ENCODE measurements around the gene AP1M2. TPM values are rescaled to one million over a fixed set of nuclear protein-coding genes. Genes with fewer than 3 reads are reported as not detected.
A peak's percentile ranks its signal among the peaks of the same experiment; 100 is the strongest.
"Not testable (repeated sequence)": the region's sequence is repeated elsewhere in the genome, so short reads cannot be mapped to it uniquely, and the experiment has no call there.

Gene AP1M2
- total RNA-seq, 1 donor from 2014 or later = not detected

DNA sequence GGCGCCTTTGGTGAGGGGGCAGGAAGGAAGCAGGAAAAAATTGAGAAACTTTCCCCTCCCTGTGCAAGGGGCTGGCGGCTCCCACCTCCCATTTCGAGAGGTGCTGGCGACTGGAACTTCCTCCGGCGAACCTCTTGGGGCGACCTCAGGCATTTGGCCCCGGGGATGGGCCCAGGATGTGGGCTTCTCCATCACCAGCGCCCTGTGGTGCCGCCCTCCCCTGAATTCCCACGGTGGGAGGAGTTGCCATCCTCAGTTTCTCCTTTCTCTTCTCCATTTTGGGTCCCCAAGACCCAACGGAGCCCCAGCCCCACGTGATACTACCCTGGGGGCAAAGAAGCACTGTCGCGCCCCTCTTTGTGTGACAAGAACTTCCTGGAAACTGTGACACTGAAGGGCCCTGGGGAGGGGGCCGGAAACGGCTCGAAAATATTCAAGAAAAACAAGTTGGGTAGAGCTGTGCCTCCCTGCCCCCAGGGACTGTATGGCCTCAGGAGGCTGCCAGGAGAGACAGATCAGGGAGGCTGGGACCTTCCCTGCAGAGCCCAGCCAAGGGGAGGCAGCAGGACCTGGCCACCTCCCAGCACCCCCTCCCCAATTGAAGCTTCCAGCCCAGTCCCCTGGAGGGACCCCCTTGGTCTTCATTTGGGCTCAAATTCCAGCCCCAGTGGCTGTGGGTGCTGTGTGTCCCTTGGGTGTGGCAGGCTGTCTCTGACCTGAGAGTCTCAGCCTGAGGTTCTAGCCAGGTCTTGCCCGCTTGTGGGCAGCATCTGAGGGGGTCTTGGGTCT is 16.2 kb upstream of the AP1M2 start:
- peak; percentile 76 for DNase-seq (ENCODE audit: low spot score)
- intact Hi-C loops (cut with DNase I) = no loop called here

DNA sequence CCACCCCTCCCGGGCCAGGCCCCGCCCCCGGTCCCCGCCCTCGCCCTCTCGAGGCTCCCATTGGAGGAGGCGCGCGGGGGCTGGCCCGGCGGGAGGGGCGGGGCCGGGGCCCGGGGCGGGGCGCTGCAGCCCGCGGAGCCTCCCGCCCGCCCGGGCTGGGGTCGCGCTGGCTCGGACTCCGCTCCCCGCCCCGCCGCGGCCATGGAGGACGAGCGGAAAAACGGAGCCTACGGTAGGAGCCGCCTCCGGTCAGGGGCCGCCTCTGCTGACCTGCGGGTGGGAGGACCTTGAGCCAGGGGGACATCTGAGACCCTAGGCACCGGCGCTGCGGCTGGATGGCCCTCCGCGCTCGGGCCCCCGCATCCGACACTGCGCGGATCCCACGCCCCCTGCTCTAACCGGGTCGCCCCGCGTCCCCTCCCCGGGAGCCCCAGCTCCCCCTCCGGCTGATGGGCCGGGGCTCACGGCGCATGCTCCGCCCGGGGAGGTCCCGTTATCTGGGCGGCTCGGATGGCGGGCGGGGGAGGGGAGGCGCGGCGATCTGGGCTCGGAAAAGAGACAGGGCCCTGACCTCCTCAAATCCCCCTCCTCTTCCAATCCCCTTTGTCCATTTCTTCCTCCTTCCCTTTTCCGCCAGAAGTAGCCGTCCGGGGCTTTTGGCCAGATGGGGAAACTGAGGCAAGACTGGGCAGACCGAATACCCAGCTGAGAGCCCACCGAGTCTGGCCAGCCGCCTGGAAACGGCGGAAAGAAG is 15.4 kb upstream of the AP1M2 start:
- intact Hi-C loops (cut with DNase I) = no loop called here
- peak; percentile 94 for DNase-seq (ENCODE audit: low spot score)

DNA sequence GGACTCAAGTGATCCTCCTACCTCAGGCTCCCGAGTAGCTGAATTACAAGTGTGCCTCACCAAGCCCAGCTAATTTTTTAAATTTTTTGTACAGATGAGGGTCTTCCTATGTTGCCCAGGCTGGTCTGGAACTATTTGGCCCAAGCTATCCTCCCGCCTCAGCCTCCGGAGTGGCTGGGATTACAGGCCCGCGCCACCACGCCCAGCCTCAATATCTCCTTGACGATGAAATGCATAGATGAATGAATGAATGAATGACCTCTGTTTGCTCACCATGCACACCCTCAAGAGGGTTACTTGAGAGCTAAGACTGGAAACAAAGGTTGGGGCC is 14.9 kb upstream of the AP1M2 start:
- intact Hi-C loops (cut with DNase I) = no loop called here

DNA sequence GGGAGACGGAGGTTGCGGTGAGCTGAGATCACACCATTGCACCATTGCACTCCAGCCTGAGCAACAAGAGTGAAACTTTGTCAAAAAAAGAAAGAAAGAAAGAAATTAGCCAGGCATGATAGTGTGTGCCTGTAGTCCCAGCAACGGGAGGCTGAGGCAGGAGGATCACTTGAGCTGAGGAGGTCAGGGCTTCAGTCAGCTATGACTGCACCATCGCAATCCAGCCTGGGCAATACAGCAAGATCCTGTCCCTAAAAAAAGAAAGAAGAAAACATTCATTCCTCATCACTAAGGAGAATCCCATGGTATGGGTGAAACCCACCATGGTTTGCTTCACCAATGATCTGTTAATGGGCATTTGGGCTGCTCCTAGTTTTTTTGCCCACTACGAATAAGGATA is 13.0 kb upstream of the AP1M2 start:
- intact Hi-C loops (cut with DNase I) = no loop called here
- DNase-seq (ENCODE audit: low spot score) = no peak

More for the DNA sequence above, 14.9 kb upstream of the AP1M2 start:
- DNase-seq (ENCODE audit: low spot score) = no peak

DNA sequence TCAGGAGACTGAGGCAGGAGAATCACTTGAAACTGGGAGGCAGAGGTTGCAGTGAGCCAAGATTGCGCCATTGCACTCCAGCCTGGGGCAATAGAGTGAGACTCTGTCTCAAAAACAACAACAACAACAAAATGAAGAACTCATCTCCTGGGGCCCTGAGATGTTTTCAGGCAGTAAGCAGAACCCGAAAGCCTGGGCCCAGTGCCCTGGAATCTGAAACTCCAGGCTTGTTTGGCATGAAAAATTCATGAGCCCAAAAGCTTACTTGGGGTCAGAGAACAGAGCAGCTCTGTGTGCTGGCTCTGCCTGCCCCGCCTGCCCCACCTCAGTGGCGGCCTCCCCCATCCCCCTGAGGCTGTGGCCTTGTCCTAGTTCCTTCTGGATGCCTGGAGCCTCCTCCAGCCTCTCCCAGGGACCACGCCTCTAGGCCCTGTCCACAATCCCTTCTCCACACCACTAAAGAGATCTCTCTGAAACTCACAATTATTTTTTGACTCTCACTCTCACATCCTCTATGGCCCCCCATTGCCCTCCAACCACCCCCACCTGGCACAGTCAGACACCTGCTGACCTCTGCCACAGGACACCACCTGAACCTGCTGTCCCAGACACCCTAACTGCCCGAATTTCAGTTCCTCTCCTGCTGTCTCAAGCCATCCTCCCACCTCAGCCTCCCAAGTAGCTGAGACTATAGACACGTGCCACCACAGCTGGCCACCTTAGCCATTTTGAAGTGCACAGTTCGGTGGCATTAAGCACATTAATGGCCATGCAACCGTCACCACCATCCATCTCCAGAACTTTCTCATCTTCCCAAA is 6.9 kb upstream of the AP1M2 start:
- intact Hi-C loops (cut with DNase I) = no loop called here
- DNase-seq (ENCODE audit: low spot score) = peak; percentile 77

DNA sequence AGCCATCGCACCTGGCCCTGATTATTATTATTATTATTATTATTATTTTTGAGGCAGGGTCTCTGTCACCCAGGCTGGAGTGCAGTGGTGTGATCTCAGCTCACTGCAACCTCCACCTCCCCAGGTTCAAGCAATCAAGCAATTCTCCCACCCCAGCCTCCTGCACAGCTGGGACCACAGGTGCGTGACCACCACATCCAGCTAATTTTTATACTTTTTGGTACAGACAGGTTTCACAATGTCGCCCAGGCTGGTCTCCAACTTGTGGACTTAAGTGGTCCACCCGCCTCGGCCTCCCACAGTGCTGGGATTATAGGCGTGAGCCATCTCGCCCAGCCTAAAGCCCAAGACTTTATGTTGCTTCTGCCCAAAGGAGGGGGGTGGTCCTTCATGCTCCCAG is 6.0 kb upstream of the AP1M2 start:
- intact Hi-C loops (cut with DNase I) = no loop called here
- DNase-seq (ENCODE audit: low spot score) = no peak

DNA sequence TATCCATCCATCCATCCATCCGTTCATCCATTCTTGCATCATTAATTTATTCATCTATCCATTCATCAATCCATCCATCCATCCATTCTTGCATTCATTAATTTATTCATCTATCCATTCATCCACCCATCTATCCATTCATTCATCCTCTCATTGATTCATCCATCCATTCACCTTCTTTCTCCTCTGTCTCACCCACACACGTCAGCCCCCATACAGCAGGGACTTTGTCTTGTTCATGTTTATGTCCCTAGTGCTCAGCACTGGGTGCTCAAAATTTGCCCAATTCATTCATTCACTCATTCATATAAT is 683 bp upstream of the AP1M2 start:
- no peak for DNase-seq (ENCODE audit: low spot score)
- intact Hi-C loops (cut with DNase I) = no loop called here

DNA sequence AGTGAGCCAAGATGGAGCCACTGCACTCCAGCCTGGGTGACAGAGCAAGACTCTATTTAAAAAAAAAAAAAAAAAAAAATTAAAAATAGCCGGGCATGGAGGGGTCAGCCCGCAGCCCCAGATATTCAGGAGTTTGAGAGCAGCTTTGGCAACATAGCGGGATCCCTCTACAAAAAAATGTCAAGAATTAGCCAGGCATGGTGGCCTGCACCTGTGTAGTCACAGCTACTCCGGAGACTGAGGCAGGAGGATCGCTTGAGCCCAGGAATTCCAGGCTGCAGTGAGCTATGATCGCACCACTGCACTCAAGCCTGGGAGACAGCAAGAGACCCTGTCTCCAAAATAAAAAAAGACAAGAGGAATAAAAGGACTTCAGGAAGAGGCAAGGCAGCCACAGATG is 716 bp downstream of the AP1M2 start:
- no peak for DNase-seq (ENCODE audit: low spot score)
- intact Hi-C loops (cut with DNase I) = no loop called here

DNA sequence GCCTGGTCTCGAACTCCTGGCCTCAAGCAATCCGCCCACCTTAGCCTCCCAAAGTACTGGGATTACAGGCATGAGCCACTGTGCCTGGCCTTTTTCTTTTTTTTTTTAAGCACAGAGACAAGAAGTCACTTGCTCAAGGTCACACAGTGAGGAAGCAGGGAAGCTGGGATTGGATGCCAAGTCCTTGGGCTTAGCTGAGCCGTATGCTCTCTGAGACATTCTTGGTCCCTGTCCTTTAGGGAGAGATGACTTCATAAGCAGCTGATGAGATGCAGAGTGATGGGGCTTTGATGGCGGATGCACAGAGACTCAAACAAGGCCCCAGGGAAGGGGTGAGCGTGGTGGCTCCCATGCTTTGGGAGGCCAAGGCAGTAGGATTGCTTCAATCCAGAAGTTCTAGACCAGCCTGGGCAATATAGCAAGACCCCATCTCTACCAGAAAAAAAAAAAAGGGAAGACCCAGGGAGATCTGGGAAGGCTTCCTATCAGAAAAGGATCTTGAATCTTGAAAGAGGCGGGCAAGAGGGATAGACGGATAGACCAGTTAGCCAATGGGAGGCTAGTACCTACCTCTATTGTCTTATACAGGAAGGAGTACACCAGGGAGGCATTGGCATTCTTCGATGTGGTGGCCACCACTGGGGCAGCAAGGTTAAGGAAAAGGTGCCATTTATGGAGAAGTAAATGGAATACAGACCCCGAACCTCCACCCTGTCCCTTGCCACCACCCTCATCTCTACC is 3.9 kb downstream of the AP1M2 start:
- DNase-seq (ENCODE audit: low spot score) = no peak
- intact Hi-C loops (cut with DNase I) = loop anchor here (5.0 kb wide), 1 partner anchor 114 kb away; no protein-coding TSS in a partner anchor

DNA sequence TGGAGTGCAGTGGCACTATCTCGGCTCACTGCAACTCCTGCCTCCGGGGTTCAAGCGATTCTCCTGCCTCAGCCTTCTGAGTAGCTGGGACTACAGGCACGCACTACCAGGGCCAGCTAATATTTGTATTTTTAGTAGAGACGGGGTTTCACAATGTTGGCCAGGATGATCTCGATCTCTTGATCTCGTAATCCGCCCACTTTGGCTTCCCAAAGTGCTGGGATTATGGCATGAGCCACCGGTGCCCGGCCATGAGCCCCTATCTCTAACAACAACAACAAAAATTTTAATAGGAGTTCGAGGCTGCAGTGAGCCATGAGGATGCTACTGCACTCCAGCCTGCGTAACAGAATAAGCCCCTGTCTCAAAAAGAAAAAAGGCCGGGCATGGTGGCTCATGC is 5.0 kb downstream of the AP1M2 start:
- intact Hi-C loops (cut with DNase I) = loop anchor here (5.0 kb wide), 1 partner anchor 115 kb away; no protein-coding TSS in a partner anchor
- DNase-seq (ENCODE audit: low spot score) = no peak

DNA sequence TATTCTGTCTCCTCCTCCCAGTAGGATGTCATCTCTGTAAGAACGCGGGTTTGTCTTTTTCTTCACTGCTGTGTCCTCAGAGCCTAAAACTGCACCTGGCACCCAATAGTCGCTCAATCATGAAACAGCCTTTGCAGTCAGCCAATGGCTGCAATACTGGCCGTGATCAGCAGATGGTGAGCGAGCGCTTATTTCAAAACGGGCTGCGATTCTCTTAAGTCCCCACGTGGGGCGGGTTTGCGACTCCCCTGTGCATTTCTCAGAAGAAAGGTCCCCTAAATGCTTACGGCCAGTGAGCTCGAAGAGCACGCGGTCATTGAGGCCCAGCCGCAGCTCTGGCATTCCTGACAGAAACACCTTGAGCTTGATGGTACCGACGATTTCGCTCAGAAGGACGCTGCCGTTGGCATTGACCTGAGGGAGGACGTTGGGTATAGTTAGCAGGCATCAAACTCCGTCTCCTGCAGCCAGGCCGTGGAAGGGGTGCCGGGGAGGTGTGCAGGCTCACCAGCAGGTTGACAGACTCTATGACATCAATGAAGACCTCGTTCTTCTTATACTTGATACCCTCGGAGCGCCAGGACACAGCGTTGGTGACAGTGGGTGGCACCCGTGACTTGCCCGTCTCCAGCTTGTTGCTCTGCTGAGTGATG is 6.0 kb downstream of the AP1M2 start:
- peak; percentile 92 for DNase-seq (ENCODE audit: low spot score)
- intact Hi-C loops (cut with DNase I) = loop anchor here (1.0 to 5.0 kb wide), 2 partner anchors 63 to 116 kb away; no protein-coding TSS in a partner anchor

DNA sequence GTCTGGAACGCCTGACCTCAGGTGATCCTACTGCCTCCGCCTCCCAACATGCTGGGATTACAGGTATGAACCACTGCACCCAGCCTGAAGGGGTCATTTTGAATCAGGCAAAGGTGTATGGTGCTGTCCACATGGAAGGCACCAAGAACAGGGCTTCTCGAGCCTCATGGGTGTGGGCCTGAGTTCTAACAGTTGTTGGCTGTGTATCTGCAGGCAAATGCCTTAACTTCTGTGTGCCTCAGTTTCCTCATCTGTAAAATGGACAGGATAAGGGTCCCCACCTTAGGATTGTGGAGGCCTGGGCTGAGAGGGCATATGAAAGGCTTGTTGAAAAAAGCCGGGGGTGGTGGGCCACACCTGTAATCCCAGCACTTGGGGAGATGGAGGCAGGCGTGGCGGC is 9.2 kb downstream of the AP1M2 start:
- no peak for DNase-seq (ENCODE audit: low spot score)
- intact Hi-C loops (cut with DNase I) = no loop called here

DNA sequence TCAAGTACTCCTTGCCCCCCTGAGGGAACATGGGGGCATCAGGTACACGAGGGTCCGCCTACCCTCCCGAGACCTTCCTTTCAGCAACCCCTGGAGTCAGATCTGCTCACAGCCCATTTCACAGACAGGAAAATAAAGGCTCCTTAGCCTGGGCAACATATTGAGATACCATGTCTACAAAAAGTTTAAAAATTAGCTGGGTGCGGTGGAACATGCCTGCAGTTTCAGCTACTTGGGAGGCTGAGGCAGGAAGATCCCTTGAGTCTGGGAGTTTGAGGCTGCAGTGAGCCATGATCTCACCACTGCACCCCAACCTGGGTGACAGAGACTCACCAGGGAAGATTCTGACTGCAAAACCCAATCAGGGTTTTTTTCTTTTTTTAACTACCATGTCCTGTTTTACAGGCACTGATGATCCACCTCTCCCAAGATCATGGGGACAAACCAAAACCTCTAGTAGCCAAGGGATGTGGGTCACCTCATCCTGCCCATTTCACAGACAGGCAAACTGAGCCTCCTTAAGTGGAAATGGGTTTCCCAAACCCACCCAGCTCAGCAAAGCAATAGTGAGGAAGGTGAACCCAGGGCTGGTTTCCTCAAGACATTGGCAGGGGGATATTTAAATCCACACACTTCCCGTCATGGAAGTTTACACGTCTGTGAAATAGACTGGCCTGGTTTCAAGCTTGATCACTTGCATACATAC is 11.9 kb downstream of the AP1M2 start:
- intact Hi-C loops (cut with DNase I) = no loop called here
- no peak for DNase-seq (ENCODE audit: low spot score)

DNA sequence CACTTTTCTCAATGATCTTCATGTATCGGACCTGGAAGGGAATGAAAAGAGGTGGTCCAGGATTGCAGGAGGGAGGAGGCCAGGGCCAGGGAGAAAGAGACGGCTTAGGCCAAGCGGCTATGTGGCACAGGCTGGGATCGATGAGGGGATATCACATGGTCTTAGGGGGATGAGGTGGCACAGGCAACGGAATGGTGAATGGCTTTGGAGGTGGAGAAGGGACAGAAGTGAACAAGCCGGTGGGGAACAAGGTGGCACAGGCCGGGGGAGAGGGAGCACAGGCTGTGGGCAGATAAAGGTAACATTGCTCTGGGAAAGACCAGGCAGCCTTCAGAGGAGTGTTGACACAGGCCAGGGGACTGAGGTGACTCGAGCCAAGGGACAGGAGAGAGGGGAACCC is 12.7 kb downstream of the AP1M2 start:
- DNase-seq (ENCODE audit: low spot score) = no peak
- intact Hi-C loops (cut with DNase I) = no loop called here

DNA sequence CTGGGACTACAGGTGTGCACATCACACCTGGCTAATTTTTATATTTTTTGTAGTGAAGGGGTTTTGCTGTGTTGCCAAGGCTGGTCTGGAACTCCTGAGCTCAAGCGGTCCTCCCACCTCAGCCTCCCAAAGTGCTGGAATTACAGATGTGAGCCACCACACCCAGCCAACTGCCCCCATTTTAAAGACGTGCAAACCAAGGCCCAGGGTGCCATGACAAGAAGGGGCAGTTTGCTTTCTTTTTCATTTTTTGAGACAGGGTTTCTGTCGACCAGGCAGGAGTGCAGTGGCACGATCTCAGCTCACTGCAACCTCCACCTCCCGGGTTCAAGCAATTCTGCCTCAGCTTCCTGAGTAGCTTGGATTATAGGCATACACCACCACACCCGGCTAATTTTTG is 13.3 kb downstream of the AP1M2 start:
- not testable (repeated sequence) for DNase-seq (ENCODE audit: low spot score)
- intact Hi-C loops (cut with DNase I) = loop anchor here (2.0 kb wide), 1 partner anchor 69 kb away; no protein-coding TSS in a partner anchor

DNA sequence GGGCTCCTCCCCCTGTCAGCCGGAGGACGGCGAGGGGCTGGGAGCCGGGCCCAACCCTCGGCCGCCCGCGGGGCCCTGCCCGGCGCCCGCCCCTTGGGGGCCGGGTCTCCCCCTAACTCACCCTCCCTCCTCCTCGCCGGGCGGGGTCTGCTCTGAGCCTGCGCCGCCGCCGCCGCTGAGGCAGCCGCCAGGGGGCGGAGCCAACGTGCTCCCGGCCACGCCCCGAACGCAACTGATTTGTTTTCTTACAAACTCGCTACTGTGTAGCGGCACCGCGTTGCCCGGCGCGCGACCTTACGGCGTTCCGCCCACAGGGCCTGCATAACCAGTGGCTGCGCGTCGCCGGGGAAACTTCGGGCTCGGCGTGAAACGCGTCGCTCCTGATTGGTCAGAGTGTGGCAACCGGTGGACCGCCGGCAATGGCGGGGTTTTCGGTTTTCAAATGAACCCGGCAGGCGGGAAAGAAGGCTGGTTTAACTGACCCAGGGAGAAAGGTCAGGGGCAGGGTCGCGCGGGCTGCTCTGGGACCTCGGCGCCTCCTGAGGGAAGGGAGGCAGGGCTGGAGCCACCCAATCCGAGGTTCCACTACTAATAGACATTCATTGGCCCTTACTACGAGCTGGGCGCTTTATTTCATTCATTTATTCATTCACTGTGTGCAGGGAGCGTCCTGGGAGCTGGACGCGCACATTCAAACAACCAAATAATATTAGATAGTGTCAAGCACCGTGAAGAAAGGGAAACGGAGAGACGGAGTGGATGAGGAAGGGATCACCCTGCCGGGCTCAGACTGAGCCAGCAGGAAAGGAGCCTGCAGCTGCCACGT is 18.1 kb downstream of the AP1M2 start, which contains the start of gene CDKN2D:
Gene CDKN2D, minus strand, starts transcription at position 154 of the 826 bp plus-strand sequence. CDS start 326 bp downstream, outside the sequence.
- peak; percentile 100 for DNase-seq (ENCODE audit: low spot score)
- intact Hi-C loops (cut with DNase I) = loop anchor here (5.0 kb wide), 2 partner anchors 83 to 167 kb away; partner anchors contain the start of genes CDC37 and ILF3

DNA sequence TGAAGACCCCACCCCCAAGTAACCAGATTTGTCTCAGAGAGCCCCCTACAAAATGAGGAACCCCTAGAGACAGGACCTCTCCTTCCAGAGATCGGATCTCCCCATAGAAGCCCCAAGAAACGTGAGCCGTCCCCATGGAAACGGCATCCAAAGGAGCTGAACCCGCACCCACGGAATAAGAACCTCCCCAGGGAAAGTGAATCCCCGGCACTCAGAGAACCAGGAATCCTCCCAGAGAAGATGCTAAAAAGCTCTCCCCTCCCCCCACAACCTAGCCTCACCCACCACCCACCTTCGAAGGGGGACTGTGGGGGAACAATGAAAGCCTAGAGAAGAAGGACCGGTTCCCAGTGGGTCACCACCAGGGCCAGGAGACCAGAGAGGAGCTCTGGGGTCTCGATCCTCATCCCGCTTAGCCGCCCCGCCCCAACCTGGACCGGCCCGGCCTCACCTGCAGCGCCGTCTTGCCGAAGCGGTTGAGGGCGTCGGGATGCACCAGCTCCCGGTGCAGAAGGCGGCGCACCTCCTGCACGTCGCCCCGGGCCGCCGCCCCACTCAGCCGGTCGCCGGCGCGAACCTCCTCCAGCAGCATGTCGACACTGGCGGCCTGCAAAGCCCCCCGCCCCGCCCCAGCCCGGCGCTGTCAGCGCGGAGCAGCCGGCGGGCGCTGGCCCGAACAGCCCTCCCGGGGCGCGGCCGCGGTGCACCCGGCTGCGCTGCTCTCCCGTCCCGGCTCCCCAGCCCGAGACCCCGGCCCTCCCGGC is 18.9 kb downstream of the AP1M2 start:
- peak; percentile 78 for DNase-seq (ENCODE audit: low spot score)
- intact Hi-C loops (cut with DNase I) = loop anchor here (5.0 kb wide), 2 partner anchors 84 to 166 kb away; partner anchors contain the start of genes CDC37 and ILF3
